NOMO-1 (cell line): ENCODE results near the gene L3MBTL3.
"Not testable (repeated sequence)": the region's sequence is repeated elsewhere in the genome, so short reads cannot be mapped to it uniquely, and the experiment has no call there.

Source experiments
- DNase-seq, 2 experiments: peaks; one replicate each; lab custom pipeline; 2025; ENCODE audit not compliant: unreplicated experiment in 2 of 2; lab: John Stamatoyannopoulos, UW

Gene L3MBTL3

GRCh38 chr6:130134582-130134981 lies 116.2 kb downstream of the L3MBTL3 start:
- no peak for DNase-seq

DNA sequence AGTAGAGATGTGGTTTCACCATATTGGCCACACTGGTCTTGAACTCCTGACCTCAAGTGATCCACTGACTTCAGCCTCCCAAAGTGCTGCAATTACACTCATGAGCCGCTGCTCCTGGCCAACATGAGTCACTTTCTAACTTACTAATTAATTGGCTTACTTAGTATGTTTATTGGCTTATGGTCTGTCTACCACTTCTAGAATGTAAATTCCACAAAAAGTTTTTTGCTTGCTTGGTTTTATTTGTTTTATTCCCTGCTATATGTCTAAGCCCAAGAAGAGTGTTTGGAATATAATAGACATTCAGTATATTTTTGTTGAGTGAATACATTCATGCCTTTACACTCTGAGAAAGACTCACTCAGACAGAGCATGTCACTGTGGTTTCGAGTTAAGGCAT lies 118.4 kb downstream of the L3MBTL3 start:
- DNase-seq = no peak

GRCh38 chr6:130138116-130138908 lies 119.9 kb downstream of the L3MBTL3 start:
- DNase-seq = no peak

DNA sequence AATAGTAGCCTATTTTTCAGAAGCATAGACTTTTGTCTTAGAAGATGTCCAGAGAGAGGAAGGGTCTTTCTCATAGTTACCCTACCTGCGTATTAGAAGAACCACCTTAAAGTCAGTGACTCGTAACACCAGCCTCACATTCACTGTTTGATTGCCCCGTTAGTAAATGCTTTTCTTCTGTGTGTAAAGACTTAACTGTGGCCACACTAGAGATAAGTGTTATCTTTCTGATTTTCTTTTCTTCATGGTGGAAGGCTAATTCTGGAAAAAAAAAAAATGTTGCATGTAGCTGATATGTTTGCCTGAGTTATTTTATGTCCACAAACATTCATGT lies 120.5 kb downstream of the L3MBTL3 start:
- no peak for DNase-seq

- peak; percentile 34 to 76 for DNase-seq
Observed at GRCh38 chr6:130140084-130140483, 121.7 kb downstream of the L3MBTL3 start.

- no peak for DNase-seq
Observed at GRCh38 chr6:130143709-130144108, 125.3 kb downstream of the L3MBTL3 start.

- DNase-seq = no peak
Observed at GRCh38 chr6:130147111-130147510, 128.7 kb downstream of the L3MBTL3 start.

GRCh38 chr6:130148181-130148580 lies 129.8 kb downstream of the L3MBTL3 start:
- peak; percentile 19 to 34 for DNase-seq

DNA sequence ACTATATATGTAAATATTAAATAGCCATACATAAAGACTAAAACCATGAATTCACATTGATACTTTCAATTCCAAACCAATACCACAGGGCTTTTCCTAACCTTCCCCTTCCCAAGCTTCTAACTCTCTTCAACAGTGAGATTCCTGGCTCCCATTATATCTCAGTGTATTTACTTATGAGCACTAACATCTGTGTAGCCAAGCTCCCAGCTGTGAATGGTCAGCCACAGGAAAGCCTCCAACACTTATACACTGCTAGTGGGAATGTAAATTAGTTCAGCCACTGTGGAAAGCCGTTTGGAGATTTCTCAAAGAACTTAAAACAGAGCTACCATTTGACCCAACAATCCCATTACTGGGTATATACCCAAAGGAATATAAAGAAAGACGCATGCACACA lies 130.6 kb downstream of the L3MBTL3 start:
- not testable (repeated sequence) for DNase-seq

GRCh38 chr6:130150906-130151305 lies 132.5 kb downstream of the L3MBTL3 start:
- DNase-seq = no peak

DNA sequence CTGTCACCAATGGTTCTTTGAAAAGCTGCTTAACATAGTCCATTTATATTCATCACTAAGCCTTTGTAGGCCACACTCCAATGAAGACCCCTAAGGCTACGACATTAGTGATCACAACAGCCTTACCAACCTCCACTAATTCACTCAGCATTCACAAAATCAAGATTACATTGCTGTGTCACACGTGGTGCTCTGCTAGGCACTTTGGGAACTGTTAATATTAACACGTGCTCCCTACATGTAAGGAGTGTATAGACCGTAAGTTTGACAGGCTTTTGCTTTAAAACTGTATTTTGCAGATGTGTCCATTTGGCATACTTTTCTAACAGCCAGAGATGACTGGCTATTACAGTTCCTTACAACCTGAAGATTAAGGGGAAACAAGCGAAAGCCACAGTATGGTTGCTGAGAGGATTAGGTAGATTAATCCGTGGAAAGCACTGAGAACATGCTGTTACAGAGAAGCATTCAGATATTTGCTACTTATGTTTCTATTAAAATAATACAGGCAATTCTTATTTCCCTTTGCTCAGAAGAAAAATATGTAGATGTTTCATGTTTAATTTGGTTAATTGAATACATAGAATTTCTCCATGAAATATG lies 134.6 kb downstream of the L3MBTL3 start:
- DNase-seq = no peak

GRCh38 chr6:130156908-130157307 lies 138.5 kb downstream of the L3MBTL3 start:
- DNase-seq = no peak

- no peak for DNase-seq
Observed at GRCh38 chr6:130158056-130158455, 139.7 kb downstream of the L3MBTL3 start.

DNA sequence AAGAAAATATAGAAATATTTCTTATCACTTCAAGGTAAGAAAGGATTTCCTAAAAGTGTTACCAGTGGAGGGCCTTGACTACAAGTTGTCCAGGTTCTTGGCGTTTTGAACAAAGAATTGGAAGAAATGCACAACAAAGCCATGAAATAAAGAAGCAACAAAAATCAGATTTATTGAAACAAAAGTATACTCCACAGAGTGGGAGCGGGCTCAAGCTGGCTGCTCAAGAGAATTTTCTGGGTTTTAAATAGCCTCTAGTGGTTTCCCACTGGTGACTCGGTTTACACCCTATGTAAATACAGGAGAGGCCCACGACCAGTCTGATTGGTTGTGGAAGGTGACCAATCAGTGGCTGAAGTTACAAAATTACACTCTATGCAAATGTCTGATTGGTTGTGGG lies 140.2 kb downstream of the L3MBTL3 start:
- DNase-seq = no peak

- no peak for DNase-seq
Observed at GRCh38 chr6:130159956-130160355, 141.6 kb downstream of the L3MBTL3 start.

DNA sequence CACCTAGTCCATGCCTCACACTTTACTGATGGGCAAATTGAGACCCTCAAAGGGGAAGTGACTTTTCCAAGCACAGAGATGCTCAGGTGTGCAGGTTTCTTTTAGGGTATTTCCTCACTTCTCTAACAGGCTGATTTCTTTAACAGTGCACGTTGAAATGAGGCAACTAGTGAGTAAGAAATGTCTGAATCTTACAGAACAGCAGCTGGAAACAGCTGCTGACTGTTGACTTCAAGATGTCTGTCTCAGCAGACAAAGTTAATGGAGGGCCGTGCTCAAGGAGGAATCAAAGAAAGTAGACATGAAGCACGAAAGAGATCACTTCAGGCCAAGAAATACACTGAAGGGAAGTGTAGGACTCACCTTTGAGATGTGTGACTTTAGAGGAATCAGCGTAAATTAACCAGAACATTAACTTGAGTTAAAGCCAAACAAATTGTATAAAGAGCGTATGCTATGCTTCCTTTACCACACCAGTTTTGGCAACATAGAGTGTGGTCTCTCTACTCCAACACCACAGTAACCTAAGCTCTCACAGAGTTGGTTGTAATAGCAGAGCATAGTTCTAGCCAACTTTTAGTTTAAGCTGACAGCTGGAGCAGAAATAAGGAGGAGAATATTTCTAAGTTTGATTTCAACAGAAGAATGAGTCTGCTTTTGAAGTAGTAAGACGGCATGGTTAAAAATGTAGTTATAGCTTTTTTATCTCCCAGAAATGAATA lies 143.5 kb downstream of the L3MBTL3 start:
- DNase-seq = no peak

DNA sequence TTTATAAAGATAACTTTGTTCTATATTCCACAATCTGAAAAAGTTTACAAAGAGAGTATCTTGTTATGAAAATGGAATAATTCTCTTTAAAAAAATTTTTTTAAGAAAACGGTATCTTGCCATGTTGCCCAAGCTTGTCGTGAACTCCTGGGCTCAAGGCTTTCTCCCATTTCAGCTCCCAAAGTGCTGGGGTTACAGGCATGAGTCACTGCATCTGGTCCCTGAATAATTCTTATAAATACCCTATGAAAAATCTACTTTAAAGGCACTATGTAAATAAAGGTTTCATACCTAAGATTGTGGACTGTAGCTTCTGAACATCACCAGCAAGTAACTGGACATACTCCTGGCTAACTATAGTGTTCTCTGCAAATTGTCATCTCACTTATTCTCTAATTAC lies 144.0 kb downstream of the L3MBTL3 start:
- DNase-seq = no peak

DNA sequence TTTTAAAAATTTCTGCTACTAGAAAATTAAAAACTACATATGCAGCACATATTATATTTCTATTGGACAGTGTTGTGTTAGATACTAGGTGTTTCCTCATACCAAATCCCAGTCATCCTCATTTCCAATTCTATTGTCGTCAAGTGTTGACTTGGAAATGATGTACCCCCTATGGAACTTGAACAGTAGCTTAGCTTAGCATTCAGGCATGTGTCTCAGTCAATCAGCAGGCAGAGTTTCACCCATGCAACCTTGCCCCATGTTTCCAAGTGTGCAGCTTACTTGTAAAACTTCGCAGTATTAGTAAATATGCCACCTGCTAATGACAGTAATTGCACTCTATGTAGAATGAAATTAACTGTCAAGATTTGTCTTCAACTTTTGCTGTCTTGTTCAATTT lies 144.9 kb downstream of the L3MBTL3 start:
- DNase-seq = no peak

DNA sequence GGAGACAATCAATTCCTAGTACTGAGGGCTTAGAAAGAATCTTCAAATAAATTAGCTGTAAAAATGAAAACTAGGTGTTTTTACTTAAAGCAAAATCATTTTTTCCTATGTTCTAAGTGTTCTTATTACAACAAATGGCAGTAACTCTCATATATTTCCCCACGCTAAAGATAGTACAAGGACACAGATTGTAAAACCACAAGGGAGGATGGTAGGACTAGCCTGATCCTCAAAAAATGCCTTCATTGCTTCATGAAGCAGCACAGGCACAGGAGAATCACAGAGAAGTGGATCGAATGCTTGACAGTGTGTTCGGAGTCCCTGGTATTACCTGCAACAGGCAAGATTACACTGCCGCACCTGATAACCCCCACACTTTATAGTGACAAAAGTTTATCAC lies 145.9 kb downstream of the L3MBTL3 start:
- DNase-seq = no peak

DNA sequence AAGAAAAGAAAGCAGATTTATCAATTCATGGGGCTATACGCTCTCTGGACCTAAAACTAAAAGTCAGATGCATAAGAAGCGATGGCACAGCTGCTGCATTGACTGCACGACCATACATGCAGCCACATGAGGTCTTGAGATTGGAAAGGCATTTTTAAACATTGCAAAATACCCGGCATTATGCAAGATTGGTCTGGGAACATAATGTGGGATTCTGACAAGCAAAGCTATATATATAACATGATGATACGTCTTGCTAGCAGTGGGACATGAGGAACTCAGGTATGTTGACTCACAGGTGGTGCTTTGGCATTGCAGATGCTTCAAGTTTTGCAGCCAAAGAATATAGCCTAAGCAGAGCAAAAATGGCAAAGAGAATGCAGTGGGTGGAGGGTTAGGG lies 149.3 kb downstream of the L3MBTL3 start:
- DNase-seq = no peak

DNA sequence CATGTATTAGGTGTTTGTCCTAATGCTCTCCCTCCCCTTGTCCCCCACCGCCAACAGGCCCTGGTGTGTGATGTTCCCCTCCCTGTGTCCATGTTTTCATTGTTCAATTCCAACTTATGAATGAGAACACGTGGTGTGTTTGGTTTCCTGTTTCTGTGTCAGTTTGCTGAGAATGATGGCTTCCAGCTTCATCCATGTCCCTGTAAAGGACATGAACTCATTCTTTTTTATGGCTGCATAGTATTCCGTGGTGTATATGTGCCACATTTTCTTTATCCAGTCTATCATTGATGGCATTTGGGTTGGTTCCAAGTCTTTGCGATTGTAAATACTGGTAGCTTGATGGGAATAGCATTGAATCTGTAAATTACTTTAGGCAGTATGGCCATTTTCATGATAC lies 151.8 kb downstream of the L3MBTL3 start:
- DNase-seq = not testable (repeated sequence)
